Dedifferentiated amniotic fluid mesenchymal stem cell (primary cell): ENCODE results near the gene MLXIP.
"Not testable (repeated sequence)": the region's sequence is repeated elsewhere in the genome, so short reads cannot be mapped to it uniquely, and the experiment has no call there.

Source experiments
- DNase-seq: peaks from one replicate; pipeline ENCODE4 v3.0.0-alpha.2; 2016; ENCODE audit errors: extremely low spot score

The MLXIP gene

GRCh38 chr12:122096014-122096413, 17.5 kb downstream of the MLXIP start:
- DNase-seq: no peak

GRCh38 chr12:122096591-122097149, 18.1 kb downstream of the MLXIP start:
- DNase-seq: no peak

GRCh38 chr12:122097584-122097926, 19.0 kb downstream of the MLXIP start:
- DNase-seq: no peak

- DNase-seq: no peak
Observed at GRCh38 chr12:122097927-122098756, 19.6 kb downstream of the MLXIP start.

- DNase-seq: no peak
Observed at GRCh38 chr12:122099280-122099749, 20.8 kb downstream of the MLXIP start.

GRCh38 chr12:122099856-122100255, 21.3 kb downstream of the MLXIP start:
- DNase-seq: no peak

- DNase-seq: no peak
Observed at GRCh38 chr12:122100568-122100967, 22.0 kb downstream of the MLXIP start.

GRCh38 chr12:122102331-122102730, 23.8 kb downstream of the MLXIP start:
- DNase-seq: no peak

- no peak for DNase-seq
Observed at GRCh38 chr12:122104844-122105243, 26.3 kb downstream of the MLXIP start.

GRCh38 chr12:122105496-122105895, 26.9 kb downstream of the MLXIP start:
- not testable (repeated sequence) for DNase-seq

- DNase-seq: no peak
Observed at GRCh38 chr12:122106843-122107242, 28.3 kb downstream of the MLXIP start.

- DNase-seq: no peak
Observed at GRCh38 chr12:122107261-122107660, 28.7 kb downstream of the MLXIP start.

GRCh38 chr12:122111089-122111641, 32.6 kb downstream of the MLXIP start:
- DNase-seq: no peak

GRCh38 chr12:122116707-122117535, 38.4 kb downstream of the MLXIP start:
- DNase-seq: no peak

GRCh38 chr12:122117979-122118378, 39.4 kb downstream of the MLXIP start:
- DNase-seq: no peak

- not testable (repeated sequence) for DNase-seq
Observed at GRCh38 chr12:122121341-122121740, 42.8 kb downstream of the MLXIP start.

- DNase-seq: no peak
Observed at GRCh38 chr12:122121745-122122144, 43.2 kb downstream of the MLXIP start.

GRCh38 chr12:122123051-122123760, 44.6 kb downstream of the MLXIP start:
- peak; percentile 74 for DNase-seq

GRCh38 chr12:122123761-122124145, 45.2 kb downstream of the MLXIP start:
- no peak for DNase-seq

GRCh38 chr12:122124370-122124769, 45.8 kb downstream of the MLXIP start:
- DNase-seq: no peak
